Lower lobe of right lung (tissue), 2 donors: Measurements from ENCODE around the gene CFHR3. TPM values are rescaled to one million over a fixed set of nuclear protein-coding genes. Genes with fewer than 3 reads are reported as not detected.

ENCODE experiments used
- ATAC-seq, 2 donors: fragments of 200-7000 bp; cut with Tn5 transposase; one replicate each; pipeline ENCODE4 v1.9.1; 2020 to 2022; ENCODE audit warnings: mild to moderate bottlenecking in 2 of 2, moderate library complexity in 2 of 2
- DNase-seq: peaks from one replicate; pipeline ENCODE4 v3.0.0-alpha.2; 2020
- H3K27ac ChIP-seq: fragments of 200-600 bp; one replicate; pipeline ENCODE4 v1.8.0; 2022
- H3K27me3 ChIP-seq: fragments of 200-600 bp; one replicate; pipeline ENCODE4 v1.8.0; 2022; ENCODE audit warnings: low read depth
- H3K36me3 ChIP-seq: fragments of 200-600 bp; one replicate; pipeline ENCODE4 v1.8.0; 2022; ENCODE audit warnings: mild to moderate bottlenecking
- H3K4me1 ChIP-seq: fragments of 200-600 bp; one replicate; pipeline ENCODE4 v1.8.0; 2022
- H3K4me3 ChIP-seq: fragments of 200-600 bp; one replicate; pipeline ENCODE4 v1.8.0; 2022; ENCODE audit warnings: mild to moderate bottlenecking
- H3K9me3 ChIP-seq: fragments of 200-600 bp; one replicate; pipeline ENCODE4 v1.8.0; 2022
- CTCF ChIP-seq: fragments of 200-600 bp; IDR thresholded peaks from one replicate; pipeline ENCODE4 v1.8.0; 2022; ENCODE audit warnings: antibody characterized with exemption, mild to moderate bottlenecking
- intact Hi-C: fragments of 100-400 bp; cut with DNase I; formaldehyde crosslinking; loops from one replicate; pipeline ENCODE4 v1.11.0; 2022
- long read RNA-seq: library from polyadenylated mRNA; unstranded; transcript quantifications from one replicate; pipeline ENCODE4 v2.0.0, GENCODE V29; 2021
- total RNA-seq: library from RNA; stranded (reverse); fragmentation: NEBNext Ultra II Directional; extraction: Animal tissue kit (Norgen Biotek cat#: 25700); gene quantifications from one replicate; pipeline ENCODE4 v1.2.1, GENCODE V29; 2021
- donor health status: DM: no; HTN: yes; CAD: no; lungs with severe emphysema.

The CFHR3 gene
- 0.24 TPM for total RNA-seq
- long read RNA-seq = 0 reads

GRCh38 chr1:196774603-196775002, at the start of gene CFHR3:
CFHR3 (plus strand) TSS chr1:196774840; CDS start chr1:196774887, 47 bp downstream.
- Histone ChIP-seq H3K9me3 (no peaks in the 10 kb centered on the region), H3K27me3 (no peaks in the 10 kb centered on the region), H3K4me1 (no peaks in the 10 kb centered on the region), H3K27ac (no peak within 1 kb of the TSS), H3K36me3 (no peaks in the 10 kb centered on the region), H3K4me3 (no peak within 1 kb of the TSS)
- intact Hi-C loops = no loop called here
- no peak for ATAC-seq
- TF ChIP-seq CTCF = no peak
- DNase-seq = no peak

- Histone ChIP-seq H3K36me3 (no peaks in the 10 kb centered on the region), H3K27me3 (no peaks in the 10 kb centered on the region), H3K4me1 (no peaks in the 10 kb centered on the region), H3K27ac (no peak overlapping the region), H3K9me3 (no peaks in the 10 kb centered on the region), H3K4me3 (no peak overlapping the region)
- DNase-seq = no peak
- no peak for ATAC-seq
- no peak for TF ChIP-seq CTCF
- intact Hi-C loops = no loop called here
Measured at GRCh38 chr1:196732526-196732925, 42.1 kb upstream of the CFHR3 start.

GRCh38 chr1:196733091-196733970, 41.3 kb upstream of the CFHR3 start:
- no peak for ATAC-seq
- intact Hi-C loops = no loop called here
- Histone ChIP-seq H3K4me1 (no peaks in the 10 kb centered on the region), H3K27me3 (no peaks in the 10 kb centered on the region), H3K27ac (no peak overlapping the region), H3K36me3 (peaks cover 3% of the 10 kb centered on the region), H3K9me3 (no peaks in the 10 kb centered on the region), H3K4me3 (no peak overlapping the region)
- no peak for TF ChIP-seq CTCF
- peak; percentile 9 for DNase-seq

GRCh38 chr1:196734006-196734405, 40.6 kb upstream of the CFHR3 start:
- Histone ChIP-seq H3K36me3 (peaks cover 9% of the 10 kb centered on the region), H3K4me3 (no peak overlapping the region), H3K4me1 (no peaks in the 10 kb centered on the region), H3K9me3 (no peaks in the 10 kb centered on the region), H3K27me3 (no peaks in the 10 kb centered on the region), H3K27ac (no peak overlapping the region)
- DNase-seq (no peak), ATAC-seq (no peak)
- intact Hi-C loops = no loop called here
- no peak for TF ChIP-seq CTCF

- no peak for DNase-seq
- TF ChIP-seq CTCF = no peak
- intact Hi-C loops = no loop called here
- Histone ChIP-seq H3K4me1 (no peaks in the 10 kb centered on the region), H3K27me3 (no peaks in the 10 kb centered on the region), H3K36me3 (peaks cover 11% of the 10 kb centered on the region), H3K27ac (no peak overlapping the region), H3K9me3 (no peaks in the 10 kb centered on the region), H3K4me3 (no peak overlapping the region)
- ATAC-seq = no peak
Measured at GRCh38 chr1:196734460-196734859, 40.2 kb upstream of the CFHR3 start.
